HG03159 (cell line): ENCODE results near the gene ALDH16A1.
A peak's percentile ranks its signal among the peaks of the same experiment; 100 is the strongest.
"Not testable (repeated sequence)": the region's sequence is repeated elsewhere in the genome, so short reads cannot be mapped to it uniquely, and the experiment has no call there.

Experiments
- ATAC-seq: cut with Tn5 transposase; IDR thresholded peaks from one replicate; pipeline ENCODE4 v1.9.1; 2021; ENCODE audit warnings: mild to moderate bottlenecking, moderate library complexity; ENCODE audit not compliant: unreplicated experiment

The ALDH16A1 gene

DNA sequence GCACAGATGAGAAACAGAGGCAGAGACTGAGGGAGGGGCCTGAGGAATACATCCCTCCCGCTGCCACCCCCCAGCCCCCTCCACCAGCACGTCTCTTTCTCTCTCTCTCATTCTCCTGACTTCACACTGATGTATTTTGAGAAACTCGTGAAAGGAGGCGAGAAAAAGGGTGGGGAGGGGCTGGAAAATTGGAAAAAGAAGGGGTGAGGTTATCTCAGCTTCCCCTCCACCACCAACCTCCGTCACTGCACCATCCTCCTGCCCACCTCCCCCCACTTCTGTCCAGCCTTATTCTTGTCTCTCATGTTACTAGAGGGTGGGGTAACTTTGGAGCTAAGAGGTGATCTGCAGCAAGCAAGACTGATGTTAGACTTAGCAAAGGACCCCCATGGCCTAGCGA, 13.2 kb upstream of the ALDH16A1 start:
- ATAC-seq: no peak

- no peak for ATAC-seq
These were observed 12.4 kb upstream of the ALDH16A1 start for GRCh38 chr19:49440439-49441209.

DNA sequence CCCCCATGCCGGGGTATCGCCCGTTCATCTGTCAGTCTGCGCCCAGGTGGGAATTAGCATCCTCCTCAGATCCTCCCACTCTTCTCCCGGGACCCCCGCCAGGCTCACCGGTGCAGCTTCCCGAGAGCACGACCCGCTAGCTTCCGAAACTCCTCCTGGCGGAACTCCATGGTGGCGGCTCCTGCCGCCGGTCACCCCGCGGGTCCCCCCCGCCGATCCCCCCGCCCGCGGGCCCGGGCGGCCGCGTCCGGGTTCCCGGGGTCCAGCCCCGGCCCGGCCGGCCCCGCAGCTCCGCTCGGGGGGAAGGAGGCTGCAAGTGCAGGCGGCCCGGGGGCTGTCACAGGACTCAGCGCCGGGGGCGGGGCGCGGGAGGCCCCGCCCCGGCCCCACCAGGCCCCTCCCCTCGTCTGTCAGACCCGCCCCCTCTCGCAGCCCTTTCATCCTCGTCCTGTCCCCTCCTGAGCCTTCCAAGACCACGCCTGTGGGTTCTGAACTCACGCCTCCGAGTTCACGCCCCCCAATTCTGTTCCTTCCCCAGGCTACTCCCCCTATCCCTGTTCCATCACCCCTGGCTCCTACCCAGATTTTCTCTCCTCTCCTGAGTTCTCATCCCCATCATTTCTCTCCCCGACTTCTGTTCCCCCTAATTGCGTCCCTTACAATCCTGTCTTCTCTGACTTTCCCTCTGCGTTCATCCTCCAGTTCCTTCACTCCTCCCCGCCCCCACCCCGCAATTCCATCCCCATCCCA, 11.6 kb upstream of the ALDH16A1 start, which contains the start of gene SLC17A7:
SLC17A7 (minus strand) TSS at position 318 of the 750 bp plus-strand sequence; CDS start at position 170, 148 bp downstream.
- ATAC-seq: no peak

DNA sequence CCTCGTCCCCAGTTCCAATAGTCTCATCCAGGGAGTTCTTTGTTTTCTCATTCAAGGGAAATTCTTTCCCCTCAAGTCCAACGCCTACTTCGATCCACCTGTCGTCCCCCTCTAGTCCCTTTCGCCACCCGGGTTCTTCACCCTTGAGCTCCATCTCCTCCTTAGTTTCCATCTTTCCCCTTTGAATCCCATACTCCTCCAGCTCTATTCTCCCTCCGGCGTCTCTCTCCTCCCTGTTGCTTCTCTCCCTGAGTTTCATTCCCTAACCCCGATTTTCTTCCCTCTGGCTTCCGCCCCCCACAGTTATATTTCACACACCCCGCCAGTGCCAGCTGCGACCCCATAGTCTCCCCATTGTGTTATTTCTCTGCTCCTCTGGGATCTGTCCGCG, 11.1 kb upstream of the ALDH16A1 start:
- no peak for ATAC-seq

- no peak for ATAC-seq
These were observed 10.7 kb upstream of the ALDH16A1 start for GRCh38 chr19:49442354-49442753.

DNA sequence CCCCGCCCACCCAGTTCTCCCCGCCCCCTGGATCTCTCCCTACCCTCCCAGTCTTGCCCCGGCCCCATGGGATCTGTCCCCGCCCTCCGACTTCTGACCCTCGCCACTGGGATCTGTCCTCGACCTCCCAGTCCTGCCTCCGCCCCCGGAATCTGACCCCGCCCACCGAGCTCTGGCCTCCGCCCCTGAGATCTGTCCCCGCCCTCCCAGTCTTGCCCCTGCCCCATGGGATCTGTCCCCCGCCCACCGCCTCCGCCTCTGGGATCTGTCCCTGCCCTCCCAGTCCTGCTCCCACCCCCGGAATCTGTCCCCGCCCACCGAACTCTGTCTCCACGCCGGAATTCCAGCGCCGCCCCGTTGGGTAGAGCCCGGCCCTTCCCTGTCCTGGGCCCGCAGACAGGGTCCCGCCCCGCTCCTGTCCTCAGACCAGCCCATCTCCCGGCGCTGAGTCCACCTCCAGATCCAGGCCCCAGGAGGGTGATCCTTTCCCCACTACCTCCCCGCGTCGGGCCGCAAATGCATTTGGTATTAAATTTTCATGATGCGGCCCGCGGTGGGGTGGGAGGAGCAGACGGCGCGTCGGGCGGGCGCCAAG, 10.2 kb upstream of the ALDH16A1 start:
- peak; percentile 7 for ATAC-seq

DNA sequence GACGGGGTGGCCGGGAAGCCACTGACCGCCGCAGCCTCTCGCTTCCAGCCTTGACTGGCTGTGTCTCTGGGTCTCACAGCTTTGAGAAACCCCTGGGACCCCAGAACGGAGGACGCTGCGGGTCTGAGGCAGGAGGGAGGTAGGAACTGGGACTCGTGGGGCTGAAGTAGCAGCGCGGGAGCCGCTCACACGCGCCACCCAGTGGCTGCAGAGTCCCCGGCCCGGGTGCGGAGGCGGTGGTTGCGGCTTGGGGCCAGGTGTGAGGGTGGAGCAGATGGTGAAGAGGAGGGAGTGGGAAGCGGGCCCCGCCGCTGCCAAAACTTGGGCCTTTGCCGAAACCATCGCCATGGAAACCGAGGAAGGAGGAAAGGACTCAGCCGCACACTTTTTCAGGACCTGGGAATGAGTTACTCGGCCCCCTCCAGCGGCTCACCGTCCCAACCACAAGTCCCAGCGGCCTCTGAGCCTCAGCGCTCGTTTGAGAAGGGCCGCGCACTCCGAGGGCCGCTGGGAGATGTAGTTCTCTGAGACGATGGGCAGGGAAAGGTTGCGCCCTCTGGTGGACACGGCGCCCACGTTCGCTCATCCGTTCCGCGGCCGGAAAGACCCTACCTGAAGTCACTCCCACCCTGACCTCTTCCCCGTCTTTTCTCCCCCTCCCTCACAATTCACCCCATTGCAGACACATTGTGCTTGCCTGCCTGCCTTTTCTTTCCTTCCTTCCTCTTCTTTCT, 9.5 kb upstream of the ALDH16A1 start:
- peak; percentile 74 for ATAC-seq

- ATAC-seq: not testable (repeated sequence)
These were observed 8.8 kb upstream of the ALDH16A1 start for GRCh38 chr19:49444100-49444700.

DNA sequence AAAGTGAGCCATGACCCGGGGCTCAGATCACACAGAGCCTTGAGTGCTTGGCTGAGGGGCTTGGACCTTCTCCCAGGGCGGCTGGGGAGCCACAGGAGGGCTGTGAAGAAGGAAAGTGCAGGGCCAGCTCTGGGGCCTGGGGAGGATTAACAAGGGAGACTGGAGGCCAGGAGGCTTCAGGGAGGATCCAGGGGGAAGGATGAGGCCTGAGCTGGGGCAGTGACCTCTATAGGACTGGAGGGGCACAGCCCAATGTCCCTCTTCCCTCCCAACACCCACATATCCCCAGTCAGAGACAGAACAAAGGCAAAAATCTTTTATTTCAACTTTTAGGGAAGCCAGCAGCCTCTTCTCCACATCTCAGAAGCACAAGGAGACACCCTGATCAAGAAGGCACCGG, 7.0 kb upstream of the ALDH16A1 start:
- no peak for ATAC-seq

DNA sequence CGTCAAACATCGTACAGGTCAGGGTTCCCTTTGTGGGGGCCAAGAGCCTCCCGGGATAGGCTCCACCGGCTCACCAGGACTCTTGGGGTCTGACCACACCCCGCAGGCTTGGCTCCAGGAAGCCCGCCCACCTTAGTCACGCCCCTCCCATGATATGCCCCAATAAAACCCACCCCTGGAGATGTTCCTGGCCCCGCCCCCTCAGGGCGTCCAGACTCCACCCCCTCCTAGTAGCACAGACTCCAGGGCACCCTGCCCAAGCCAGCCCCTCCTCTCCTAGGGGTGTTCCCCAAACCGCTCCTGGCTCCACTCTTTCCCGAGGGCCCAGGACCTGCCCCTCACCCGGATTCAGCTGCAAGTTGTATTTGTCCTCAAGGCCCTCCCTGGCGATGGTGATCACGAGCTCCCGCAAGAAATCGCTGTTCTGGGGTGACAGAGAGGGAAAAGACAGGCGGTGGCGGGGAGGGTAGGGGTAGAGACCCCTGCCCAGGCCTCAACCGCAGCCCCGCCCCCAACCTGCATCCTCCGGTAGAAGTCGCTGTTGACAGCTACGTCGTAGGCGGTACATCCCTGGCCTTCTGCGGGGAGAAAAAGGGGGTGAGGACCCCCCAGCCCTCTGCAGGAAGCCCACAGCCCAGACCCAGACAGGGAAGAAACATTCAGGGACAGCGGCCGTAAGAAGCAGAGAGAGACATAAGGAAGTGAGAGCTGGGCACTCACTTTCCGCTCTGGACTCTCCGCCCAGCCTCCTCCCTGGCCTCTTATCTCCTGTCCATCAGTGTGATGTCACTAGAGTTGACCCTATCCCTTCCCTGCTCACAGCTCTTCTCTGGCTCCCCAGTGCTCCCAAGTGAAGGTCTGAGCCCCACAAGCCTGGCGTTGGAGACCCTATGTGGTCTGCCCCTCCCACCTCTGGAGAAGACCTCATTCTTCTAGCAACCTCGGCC, 5.3 kb upstream of the ALDH16A1 start:
- ATAC-seq: no peak

DNA sequence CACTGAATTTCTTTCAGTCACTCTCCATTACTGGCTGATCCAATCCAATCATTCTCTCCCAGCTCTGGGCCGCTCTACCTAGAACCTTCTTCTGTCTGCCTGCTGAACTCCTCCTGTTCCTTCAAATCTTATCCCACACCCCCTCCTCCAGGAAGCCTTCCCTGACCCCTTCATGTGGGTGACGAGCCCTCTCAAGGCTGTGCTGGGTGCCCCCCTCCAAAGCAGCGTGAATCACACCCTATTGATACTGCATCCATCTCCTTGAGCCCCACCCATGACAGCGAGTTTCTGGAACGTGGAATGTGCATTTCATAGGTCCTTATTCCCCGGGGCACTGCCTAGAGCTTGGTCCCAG, 4.6 kb upstream of the ALDH16A1 start:
- ATAC-seq: no peak

- ATAC-seq: no peak
These were observed 2.6 kb upstream of the ALDH16A1 start for GRCh38 chr19:49450405-49450804.

GRCh38 chr19:49451430-49452181, 1.4 kb upstream of the ALDH16A1 start, which contains the start of gene PIH1D1:
Gene PIH1D1, minus strand, starts transcription at chr19:49451814. Its CDS starts 240 bp downstream, at chr19:49451574.
- ATAC-seq: peak; percentile 69

GRCh38 chr19:49453757-49454240, 774 bp downstream of the ALDH16A1 start:
- no peak for ATAC-seq

- no peak for ATAC-seq
These were observed 2.7 kb downstream of the ALDH16A1 start for GRCh38 chr19:49455773-49456172.

DNA sequence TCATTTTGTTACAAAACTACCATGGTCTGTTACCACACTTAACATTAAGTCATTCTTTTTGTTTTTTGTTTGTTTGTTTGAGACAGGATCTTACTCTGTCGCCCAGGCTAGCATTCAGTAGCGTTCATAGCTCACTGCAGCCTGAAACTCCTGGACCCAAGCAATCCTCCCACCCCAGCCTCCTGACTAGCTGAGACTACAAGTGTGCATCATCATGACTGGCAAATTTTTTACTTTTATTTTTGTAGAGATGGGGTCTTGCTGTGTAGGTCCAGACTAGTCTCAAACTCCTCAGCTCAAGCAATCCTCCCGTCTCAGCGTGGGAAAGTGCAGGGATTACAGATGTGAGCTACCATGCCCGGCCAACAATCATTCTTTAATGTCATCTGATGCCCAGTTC, 3.3 kb downstream of the ALDH16A1 start:
- no peak for ATAC-seq

GRCh38 chr19:49458567-49458903, 5.5 kb downstream of the ALDH16A1 start:
- ATAC-seq: no peak

DNA sequence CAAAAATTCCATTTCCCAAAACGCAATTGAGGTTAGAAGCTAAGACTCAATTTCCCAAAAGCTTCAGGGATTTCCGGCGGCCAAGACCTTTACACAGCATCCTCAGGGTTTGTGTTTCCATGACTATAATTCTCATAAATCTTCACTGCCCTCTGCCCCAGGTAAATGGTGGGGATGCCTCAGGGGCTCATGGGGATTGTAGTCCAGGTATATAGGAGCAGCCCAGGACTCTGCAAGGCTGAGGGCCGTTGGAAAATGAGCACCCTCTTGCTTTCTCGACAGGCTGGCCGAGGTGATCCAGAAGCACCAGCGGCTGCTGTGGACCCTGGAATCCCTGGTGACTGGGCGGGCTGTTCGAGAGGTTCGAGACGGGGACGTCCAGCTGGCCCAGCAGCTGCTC, 6.4 kb downstream of the ALDH16A1 start:
- ATAC-seq: no peak

DNA sequence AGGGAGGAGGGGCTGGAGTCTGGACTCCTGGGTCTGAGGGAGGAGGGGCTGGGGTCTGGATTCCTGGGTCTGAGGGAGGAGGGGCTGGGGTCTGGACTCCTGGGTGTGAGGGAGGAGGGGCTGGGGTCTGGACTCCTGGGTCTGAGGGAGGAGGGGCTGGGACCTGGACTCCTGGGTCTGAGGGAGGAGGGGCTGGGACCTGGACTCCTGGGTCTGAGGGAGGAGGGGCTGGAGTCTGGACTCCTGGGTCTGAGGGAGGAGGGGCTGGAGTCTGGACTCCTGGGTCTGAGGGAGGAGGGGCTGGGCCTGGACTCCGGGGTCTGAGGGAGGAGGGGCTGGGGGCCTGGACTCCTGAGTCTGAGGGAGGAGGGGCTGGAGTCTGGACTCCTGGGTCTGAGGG, 8.1 kb downstream of the ALDH16A1 start:
- not testable (repeated sequence) for ATAC-seq
